GM12875 (cell line): ENCODE results near the gene SMC1A.
"Not testable (repeated sequence)": the region's sequence is repeated elsewhere in the genome, so short reads cannot be mapped to it uniquely, and the experiment has no call there.

Experiments
- H3K4me3 ChIP-seq: one replicate; pipeline ENCODE4 v1.5.1; 2011; ENCODE audit warnings: low read depth, low read length, control low read depth
- TF ChIP-seq, protein P1 (sequence below): IDR thresholded peaks from 2 replicates; pipeline ENCODE4 v1.5.1; 2011; ENCODE audit warnings: low read depth, mild to moderate bottlenecking, control low read depth, inconsistent platforms, low read length, moderate library complexity, borderline replicate concordance; ENCODE audit not compliant: insufficient read depth

The SMC1A gene

DNA sequence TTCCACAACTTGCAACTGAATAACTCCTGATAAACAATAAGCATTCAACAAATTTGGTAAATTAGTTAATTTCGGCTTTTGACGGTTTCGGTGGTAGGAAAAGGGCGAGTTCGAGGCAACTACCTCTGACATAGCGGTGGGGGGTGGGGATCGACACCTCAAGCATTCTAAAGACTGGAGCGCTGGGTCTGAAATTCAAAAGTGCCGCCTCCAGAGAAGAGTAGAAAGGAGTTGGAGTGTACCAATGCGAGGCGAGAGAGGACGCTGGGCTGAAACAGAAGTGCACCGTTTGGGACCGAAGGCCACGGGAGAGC lies 725 bp downstream of the SMC1A start:
- TF ChIP-seq, protein P1, sequence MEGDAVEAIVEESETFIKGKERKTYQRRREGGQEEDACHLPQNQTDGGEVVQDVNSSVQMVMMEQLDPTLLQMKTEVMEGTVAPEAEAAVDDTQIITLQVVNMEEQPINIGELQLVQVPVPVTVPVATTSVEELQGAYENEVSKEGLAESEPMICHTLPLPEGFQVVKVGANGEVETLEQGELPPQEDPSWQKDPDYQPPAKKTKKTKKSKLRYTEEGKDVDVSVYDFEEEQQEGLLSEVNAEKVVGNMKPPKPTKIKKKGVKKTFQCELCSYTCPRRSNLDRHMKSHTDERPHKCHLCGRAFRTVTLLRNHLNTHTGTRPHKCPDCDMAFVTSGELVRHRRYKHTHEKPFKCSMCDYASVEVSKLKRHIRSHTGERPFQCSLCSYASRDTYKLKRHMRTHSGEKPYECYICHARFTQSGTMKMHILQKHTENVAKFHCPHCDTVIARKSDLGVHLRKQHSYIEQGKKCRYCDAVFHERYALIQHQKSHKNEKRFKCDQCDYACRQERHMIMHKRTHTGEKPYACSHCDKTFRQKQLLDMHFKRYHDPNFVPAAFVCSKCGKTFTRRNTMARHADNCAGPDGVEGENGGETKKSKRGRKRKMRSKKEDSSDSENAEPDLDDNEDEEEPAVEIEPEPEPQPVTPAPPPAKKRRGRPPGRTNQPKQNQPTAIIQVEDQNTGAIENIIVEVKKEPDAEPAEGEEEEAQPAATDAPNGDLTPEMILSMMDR = no peak
- peak overlapping the region; percentile 99 for H3K4me3 ChIP-seq

DNA sequence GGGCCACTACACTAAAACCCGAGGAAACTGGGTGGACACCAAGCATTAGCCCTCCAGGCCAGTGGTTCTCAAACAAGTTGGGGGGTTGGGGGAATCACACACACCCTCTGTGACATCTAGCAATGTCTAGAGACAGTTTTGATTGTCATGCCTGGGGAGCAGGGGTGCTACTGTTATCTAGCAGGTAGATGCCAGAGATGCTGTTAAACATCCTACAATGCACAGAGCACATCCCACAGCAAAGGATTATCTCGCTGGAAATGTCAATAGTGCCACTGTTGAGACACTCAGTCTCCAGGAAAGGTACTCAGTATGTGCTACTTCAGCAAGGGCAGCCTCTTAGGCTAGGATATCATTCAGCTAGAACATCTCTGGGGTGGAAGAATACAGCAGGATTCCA lies 1.3 kb downstream of the SMC1A start:
- TF ChIP-seq, protein P1 = no peak
- peak overlapping the region; percentile 99 for H3K4me3 ChIP-seq

DNA sequence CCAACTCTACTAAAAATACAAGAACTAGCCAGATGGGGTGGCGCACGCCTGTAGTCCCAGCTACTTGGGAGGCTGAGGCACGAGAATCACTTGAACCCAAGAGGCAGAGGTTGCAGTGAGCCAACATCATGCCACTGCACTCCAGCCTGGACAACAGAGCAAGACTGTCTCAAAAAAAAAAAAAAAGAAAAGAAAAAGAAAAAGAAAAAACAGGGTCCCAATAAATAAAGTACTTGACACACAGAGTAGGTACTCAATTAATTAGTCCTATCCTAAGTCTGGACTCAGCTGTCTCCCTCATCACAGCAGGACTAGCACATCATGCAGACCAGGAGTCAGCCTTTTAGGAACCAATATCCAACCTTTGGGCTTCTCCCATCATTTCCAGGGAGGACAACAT lies 2.1 kb downstream of the SMC1A start:
- not testable (repeated sequence) for H3K4me3 ChIP-seq

DNA sequence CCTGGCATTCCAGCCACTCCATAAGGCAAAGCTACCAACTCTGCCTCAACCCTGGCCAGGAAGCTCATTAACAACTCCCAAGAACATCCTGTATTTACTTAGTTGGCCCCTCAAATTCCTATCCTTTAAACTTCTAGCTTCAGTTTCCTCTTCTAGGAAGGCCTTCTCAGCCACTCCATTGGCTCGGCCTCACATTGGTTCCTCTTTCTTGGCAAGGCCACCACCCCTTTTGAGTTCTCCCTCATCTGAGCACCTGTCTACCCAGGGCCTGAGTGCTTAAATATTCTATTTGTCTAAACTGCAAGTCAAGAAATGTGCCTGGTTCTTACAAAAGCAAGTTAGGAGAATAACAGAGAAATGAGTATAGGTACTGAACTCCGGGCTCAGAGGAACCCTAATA lies 10.0 kb downstream of the SMC1A start:
- TF ChIP-seq, protein P1 = no peak
- H3K4me3 ChIP-seq = no peak overlapping the region

DNA sequence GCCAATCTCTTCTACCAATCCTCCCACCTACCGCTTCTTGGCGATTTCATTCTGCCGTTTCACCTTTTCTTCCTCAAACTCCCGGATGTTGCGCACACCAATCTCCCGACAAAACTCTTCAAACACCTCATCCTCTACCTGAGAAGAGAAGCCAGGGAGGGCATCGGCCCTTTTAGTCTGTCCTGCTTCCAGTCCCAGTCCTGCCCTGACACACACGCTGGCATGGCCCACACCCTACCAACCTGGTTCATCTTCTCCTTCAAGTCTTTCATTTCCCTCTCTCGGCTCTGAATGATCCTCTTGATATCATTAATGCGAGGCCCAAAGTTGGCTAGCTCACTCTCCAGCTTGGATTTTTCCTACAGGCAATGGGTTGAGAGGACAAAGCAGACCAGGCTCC lies 18.9 kb downstream of the SMC1A start:
- TF ChIP-seq, protein P1 = no peak
- H3K4me3 ChIP-seq = no peak overlapping the region

DNA sequence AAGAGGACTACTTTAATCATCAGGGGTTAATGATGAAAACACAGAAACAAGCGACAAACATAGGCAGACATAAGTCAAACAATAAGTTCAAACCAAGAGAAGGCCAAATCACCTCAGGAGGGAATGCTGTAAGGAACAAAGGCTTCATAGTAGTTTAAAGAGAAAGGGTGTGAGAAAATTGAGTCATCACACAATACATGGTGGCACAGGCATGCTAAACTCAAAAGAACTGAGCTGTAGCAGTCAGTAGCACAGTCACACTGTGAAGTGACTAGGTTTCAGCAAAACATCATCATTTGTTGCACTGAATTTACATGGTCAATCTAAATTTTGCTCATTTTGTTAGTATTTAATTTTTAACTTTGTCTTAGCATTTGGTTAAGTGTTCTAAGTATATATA lies 24.2 kb downstream of the SMC1A start:
- TF ChIP-seq, protein P1 = no peak
- no peak overlapping the region for H3K4me3 ChIP-seq

DNA sequence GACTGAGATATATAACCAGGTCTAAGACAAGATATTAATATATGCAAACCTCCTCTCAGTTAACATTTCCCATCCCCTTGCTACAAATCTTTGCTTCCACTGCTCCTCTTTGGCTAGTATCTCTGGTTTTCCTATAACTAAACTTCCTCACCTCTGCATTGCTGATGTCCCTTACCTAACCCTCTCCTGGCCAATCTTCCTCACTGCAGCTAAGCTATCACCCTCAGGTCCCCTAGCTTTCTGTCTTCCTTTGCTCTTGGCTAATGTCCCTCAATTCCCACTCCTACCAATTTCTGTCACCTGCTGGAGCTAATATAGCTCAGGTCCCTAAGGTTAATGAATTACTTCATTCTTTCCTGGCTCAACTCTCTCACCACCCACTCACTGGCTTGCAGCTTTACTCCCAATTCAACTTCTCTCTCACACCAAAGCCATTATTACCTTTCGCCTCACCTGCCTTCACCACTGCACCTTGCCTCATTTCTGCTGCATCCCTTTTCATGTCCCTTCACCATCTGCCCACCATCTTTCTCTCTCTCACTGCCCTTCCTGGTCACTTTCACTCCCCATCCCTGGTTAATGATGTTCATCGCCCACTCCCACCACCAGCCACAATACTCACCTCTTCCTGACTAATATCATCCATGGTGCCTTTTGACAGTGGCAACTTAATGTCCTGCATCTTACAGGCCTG lies 26.7 kb downstream of the SMC1A start:
- TF ChIP-seq, protein P1 = no peak
- H3K4me3 ChIP-seq = no peak overlapping the region

DNA sequence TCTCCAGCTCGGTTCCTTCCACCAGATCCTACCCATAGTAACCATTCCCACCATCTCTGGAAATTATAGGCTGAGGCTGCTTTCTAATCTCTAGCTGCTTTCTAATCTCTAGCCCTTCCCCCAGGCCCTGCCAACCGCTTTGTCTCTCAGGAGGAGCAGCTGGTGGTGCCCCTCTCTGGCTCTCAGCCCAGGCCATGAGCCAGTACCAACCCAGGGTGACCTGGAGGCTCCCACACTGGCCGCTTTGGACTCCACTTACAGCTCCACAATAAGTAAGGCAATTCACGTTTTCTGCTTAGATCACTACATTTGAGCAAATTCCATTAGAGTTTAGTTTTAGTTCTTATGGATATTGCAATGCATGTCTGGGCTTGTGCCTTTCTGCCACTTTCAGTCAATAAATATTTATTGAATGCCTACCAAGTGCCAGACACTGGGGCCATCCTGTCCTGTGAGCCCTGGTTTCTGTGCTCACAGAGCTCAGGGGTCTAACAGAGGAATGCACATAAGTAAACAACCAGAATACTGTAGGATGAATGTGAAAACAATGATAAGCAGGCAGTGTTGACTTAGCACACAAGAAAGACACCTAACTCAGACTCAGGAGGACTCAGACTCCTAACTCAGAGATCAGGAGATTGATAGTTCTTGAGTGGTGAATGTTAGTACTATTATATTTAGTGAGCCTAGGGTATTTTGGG lies 38.9 kb downstream of the SMC1A start:
- TF ChIP-seq, protein P1 = no peak
- no peak overlapping the region for H3K4me3 ChIP-seq
